ENCODE measurements around the gene PCDHB8. TPM values are rescaled to one million over a fixed set of nuclear protein-coding genes. Genes with fewer than 3 reads are reported as not detected.
"Not testable (repeated sequence)": the region's sequence is repeated elsewhere in the genome, so short reads cannot be mapped to it uniquely, and the experiment has no call there.

The PCDHB8 gene
- total RNA-seq, 1 experiment from 2014 or later = 12.3 TPM

- DNase-seq (ENCODE audit: low read depth) = not testable (repeated sequence)
Observed at GRCh38 chr5:141184117-141184855, 6.7 kb downstream of the PCDHB8 start.

GRCh38 chr5:141186897-141187512, 9.4 kb downstream of the PCDHB8 start, which contains the start of gene PCDHB9:
PCDHB9 (plus strand) TSS chr5:141187161; CDS start chr5:141187319, 158 bp downstream.
- peak; percentile 14 for DNase-seq (ENCODE audit: low read depth)

- not testable (repeated sequence) for DNase-seq (ENCODE audit: low read depth)
Observed at GRCh38 chr5:141188682-141189081, 11.1 kb downstream of the PCDHB8 start.

- not testable (repeated sequence) for DNase-seq (ENCODE audit: low read depth)
Observed at GRCh38 chr5:141189131-141189530, 11.5 kb downstream of the PCDHB8 start.

DNA sequence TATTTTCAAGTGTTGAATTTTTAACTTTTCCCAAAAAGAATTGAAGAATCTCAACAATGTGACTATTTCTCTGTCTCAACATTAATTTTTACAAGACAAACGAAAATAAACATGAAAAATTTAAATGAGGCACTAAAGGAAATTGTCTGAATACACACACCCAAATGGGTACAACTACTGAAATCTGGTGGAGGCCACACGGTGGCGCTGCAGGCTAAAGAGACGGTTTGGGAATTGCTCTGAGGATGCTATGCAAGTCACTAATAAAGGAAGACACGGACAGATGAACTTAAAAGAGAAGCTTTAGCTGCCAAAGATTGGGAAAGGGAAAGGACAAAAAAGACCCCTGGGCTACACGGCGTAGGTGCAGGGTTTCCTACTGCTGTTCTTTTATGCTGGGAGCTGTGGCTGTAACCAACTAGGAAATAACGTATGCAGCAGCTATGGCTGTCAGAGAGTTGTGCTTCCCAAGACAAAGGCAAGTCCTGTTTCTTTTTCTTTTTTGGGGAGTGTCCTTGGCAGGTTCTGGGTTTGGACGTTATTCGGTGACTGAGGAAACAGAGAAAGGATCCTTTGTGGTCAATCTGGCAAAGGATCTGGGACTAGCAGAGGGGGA, 14.6 kb downstream of the PCDHB8 start, which contains the start of gene PCDHB10:
PCDHB10 (plus strand) TSS at position 244 of the 616 bp plus-strand sequence; CDS start at position 444, 200 bp downstream.
- DNase-seq (ENCODE audit: low read depth) = peak; percentile 26

- not testable (repeated sequence) for DNase-seq (ENCODE audit: low read depth)
Observed at GRCh38 chr5:141194332-141194731, 16.7 kb downstream of the PCDHB8 start.

GRCh38 chr5:141196363-141196762, 18.8 kb downstream of the PCDHB8 start:
- no peak for DNase-seq (ENCODE audit: low read depth)

DNA sequence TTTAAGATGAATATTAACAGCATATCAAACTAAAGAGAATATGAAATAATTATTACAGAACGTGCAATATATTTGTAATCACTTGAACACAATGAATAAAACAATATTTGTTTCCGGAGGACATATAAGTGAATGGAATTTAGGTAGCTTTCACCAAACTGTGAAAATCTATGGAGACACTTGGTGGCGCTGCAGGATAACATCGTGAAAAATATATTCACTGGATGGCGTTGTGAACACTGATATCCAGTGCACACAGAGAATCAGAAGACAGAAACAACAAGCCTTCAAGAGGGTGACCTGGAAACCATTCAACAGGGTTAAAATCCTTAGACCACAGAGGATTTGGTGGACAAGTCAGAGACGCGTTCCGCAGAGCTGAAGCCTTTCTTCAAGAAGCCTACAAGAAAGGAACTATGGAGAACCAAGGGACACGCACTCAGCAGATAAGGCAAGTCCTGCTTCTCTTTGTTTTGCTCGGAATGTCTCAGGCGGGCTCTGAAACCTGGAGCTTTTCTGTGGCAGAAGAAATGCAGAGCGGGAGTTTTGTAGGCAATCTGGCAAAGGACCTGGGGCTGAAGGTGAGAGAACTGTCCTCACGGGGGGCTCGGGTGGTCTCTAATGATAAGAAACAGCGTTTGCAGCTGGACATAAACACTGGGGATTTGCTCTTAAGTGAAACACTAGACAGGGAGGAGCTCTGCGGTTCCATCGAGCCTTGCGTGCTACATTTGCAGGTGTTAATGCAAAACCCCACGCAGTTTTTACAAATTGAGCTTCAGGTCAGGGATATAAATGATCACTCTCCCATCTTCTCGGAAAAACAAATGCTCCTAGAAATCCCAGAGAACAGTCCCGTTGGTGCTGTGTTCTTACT, 22.0 kb downstream of the PCDHB8 start, which contains the start of gene PCDHB11:
PCDHB11 (plus strand) TSS at position 269 of the 877 bp plus-strand sequence; CDS start at position 417, 148 bp downstream.
- peak; percentile 33 for DNase-seq (ENCODE audit: low read depth)

- not testable (repeated sequence) for DNase-seq (ENCODE audit: low read depth)
Observed at GRCh38 chr5:141201126-141201525, 23.5 kb downstream of the PCDHB8 start.

DNA sequence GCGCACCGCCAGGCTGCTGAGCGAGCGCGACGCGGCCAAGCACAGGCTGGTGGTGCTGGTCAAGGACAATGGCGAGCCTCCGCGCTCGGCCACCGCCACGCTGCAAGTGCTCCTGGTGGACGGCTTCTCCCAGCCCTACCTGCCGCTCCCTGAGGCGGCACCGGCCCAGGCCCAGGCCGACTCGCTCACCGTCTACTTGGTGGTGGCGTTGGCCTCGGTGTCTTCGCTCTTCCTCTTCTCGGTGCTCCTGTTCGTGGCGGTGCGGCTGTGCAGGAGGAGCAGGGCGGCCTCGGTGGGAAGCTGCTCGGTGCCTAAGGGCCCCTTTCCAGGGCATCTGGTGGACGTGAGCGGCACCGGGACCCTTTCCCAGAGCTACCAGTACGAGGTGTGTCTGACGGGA, 24.1 kb downstream of the PCDHB8 start:
- DNase-seq (ENCODE audit: low read depth) = not testable (repeated sequence)

- DNase-seq (ENCODE audit: low read depth) = peak; percentile 62
Observed at GRCh38 chr5:141208478-141208877, 30.9 kb downstream of the PCDHB8 start, which contains the start of gene PCDHB12. PCDHB12 (plus strand) TSS chr5:141208719; CDS start chr5:141208908, 189 bp downstream.

DNA sequence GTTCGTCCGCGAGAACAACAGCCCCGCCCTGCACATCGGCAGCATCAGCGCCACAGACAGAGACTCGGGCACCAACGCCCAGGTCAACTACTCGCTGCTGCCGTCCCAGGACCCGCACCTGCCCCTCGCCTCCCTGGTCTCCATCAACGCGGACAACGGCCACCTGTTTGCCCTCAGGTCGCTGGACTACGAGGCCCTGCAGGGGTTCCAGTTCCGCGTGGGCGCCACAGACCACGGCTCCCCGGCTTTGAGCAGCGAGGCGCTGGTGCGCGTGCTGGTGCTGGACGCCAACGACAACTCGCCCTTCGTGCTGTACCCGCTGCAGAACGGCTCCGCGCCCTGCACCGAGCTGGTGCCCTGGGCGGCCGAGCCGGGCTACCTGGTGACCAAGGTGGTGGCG, 32.7 kb downstream of the PCDHB8 start:
- not testable (repeated sequence) for DNase-seq (ENCODE audit: low read depth)

DNA sequence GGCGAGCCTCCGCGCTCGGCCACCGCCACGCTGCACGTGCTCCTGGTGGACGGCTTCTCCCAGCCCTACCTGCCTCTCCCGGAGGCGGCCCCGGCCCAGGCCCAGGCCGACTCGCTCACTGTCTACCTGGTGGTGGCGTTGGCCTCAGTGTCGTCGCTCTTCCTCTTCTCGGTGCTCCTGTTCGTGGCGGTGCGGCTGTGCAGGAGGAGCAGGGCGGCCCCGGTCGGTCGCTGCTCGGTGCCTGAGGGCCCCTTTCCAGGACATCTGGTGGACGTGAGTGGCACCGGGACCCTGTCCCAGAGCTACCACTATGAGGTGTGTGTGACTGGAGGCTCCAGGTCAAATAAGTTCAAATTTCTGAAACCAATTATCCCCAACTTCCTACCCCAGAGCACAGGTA, 33.3 kb downstream of the PCDHB8 start:
- not testable (repeated sequence) for DNase-seq (ENCODE audit: low read depth)

DNA sequence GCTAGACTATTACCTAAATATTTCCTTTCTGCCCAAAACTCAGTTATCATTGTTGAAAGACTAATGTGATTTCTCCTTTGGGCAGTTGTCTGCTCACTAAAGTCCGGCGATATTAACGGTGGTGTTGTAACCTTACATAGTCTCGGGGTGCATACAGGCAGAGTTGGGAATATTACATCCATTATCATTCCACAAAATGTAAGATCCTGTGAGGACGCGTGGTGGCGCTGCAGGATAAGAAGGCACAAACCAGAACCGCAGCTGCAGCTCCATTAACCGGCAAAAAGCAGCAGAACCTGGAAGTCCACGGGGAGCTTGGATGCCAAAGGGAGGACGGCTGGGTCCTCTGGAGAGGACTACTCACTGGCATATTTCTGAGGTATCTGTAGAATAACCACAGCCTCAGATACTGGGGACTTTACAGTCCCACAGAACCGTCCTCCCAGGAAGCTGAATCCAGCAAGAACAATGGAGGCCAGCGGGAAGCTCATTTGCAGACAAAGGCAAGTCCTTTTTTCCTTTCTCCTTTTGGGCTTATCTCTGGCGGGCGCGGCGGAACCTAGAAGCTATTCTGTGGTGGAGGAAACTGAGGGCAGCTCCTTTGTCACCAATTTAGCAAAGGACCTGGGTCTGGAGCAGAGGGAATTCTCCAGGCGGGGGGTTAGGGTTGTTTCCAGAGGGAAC, 36.2 kb downstream of the PCDHB8 start, which contains the start of gene PCDHB13:
PCDHB13 (plus strand) TSS at position 264 of the 684 bp plus-strand sequence; CDS start at position 469, 205 bp downstream.
- peak; percentile 75 for DNase-seq (ENCODE audit: low read depth)

DNA sequence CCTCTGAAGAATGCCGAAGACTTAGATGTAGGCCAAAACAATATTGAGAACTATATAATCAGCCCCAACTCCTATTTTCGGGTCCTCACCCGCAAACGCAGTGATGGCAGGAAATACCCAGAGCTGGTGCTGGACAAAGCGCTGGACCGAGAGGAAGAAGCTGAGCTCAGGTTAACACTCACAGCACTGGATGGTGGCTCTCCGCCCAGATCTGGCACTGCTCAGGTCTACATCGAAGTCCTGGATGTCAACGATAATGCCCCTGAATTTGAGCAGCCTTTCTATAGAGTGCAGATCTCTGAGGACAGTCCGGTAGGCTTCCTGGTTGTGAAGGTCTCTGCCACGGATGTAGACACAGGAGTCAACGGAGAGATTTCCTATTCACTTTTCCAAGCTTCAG, 37.0 kb downstream of the PCDHB8 start:
- DNase-seq (ENCODE audit: low read depth) = not testable (repeated sequence)

GRCh38 chr5:141215504-141215903, 37.9 kb downstream of the PCDHB8 start:
- DNase-seq (ENCODE audit: low read depth) = not testable (repeated sequence)

GRCh38 chr5:141216035-141216434, 38.4 kb downstream of the PCDHB8 start:
- not testable (repeated sequence) for DNase-seq (ENCODE audit: low read depth)

GRCh38 chr5:141223112-141223783, 45.7 kb downstream of the PCDHB8 start, which contains the start of gene PCDHB14:
PCDHB14 (plus strand) TSS chr5:141223343; CDS start chr5:141223506, 163 bp downstream.
- DNase-seq (ENCODE audit: low read depth) = peak; percentile 35

DNA sequence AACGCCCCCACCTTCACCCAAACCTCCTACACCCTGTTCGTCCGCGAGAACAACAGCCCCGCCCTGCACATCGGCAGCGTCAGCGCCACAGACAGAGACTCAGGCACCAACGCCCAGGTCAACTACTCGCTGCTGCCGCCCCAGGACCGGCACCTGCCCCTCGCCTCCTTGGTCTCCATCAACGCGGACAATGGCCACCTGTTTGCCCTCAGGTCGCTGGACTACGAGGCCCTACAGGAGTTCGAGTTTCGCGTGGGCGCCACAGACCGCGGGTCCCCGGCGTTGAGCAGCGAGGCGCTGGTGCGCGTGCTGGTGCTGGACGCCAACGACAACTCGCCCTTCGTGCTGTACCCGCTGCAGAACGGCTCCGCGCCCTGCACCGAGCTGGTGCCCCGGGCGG, 47.3 kb downstream of the PCDHB8 start:
- DNase-seq (ENCODE audit: low read depth) = not testable (repeated sequence)

Measured in LHCN-M2 (cell line).